Measurements from ENCODE around the gene TTF1. TPM values are rescaled to one million over a fixed set of nuclear protein-coding genes. Genes with fewer than 3 reads are reported as not detected.
A peak's percentile ranks its signal among the peaks of the same experiment; 100 is the strongest.

Gene TTF1
- total RNA-seq, 1 donor from 2014 or later: 12.1 TPM

DNA sequence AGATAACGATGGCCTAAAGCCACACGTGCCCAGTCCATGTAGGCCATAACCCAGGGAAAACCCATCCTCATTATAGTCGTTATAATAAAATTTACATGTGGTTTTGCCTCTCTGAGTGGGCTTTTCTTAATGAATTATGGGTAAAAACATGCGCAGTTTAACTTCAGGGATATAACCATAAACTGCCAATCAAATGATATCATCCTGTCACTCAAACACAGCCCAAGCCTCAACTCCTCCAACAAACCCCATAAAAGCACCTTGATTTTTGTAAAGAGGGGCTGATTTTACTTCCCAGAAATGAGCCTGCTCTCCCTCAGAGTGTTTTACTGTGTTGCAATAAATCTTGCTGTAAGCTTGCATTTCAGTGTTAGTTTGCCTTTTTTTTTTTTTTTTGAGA is 36.0 kb downstream of the TTF1 start:
- H3K36me3 ChIP-seq: peaks cover 7% of the 10 kb centered on the region
- no peak overlapping the region for H3K27ac ChIP-seq
- intact Hi-C loops (cut with DNase I): no loop called here
- no peaks in the 10 kb centered on the region for H3K27me3 ChIP-seq
- no peak overlapping the region for H3K4me3 ChIP-seq
- peaks cover 8% of the 10 kb centered on the region for H3K4me1 ChIP-seq
- TF ChIP-seq, protein P1, sequence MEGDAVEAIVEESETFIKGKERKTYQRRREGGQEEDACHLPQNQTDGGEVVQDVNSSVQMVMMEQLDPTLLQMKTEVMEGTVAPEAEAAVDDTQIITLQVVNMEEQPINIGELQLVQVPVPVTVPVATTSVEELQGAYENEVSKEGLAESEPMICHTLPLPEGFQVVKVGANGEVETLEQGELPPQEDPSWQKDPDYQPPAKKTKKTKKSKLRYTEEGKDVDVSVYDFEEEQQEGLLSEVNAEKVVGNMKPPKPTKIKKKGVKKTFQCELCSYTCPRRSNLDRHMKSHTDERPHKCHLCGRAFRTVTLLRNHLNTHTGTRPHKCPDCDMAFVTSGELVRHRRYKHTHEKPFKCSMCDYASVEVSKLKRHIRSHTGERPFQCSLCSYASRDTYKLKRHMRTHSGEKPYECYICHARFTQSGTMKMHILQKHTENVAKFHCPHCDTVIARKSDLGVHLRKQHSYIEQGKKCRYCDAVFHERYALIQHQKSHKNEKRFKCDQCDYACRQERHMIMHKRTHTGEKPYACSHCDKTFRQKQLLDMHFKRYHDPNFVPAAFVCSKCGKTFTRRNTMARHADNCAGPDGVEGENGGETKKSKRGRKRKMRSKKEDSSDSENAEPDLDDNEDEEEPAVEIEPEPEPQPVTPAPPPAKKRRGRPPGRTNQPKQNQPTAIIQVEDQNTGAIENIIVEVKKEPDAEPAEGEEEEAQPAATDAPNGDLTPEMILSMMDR (IDR thresholded peaks at IDR 0.05): no peak
- no peaks in the 10 kb centered on the region for H3K9me3 ChIP-seq
- ATAC-seq (no peak), DNase-seq (no peak)

DNA sequence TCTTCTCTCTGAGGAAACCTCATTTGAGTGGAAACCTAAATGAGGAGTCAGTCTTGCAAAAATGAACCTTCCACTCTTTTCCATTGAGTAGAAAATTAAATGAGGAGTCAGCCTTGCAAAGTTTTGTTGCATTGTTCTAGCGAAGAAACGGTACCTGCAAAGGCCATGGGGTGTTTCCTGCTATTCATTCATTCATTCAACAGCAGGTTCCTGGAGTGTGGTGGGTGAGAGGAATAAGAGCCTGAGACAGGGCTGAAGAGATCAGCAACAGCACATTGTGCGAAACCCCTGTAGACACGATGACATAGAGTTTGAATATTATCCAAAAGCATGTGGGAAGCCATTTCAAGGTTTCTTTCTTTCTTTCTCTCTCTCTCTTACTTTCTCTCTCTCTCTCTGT is 37.2 kb downstream of the TTF1 start:
- Histone ChIP-seq H3K27me3 (no peaks in the 10 kb centered on the region), H3K36me3 (no peaks in the 10 kb centered on the region), H3K9me3 (no peaks in the 10 kb centered on the region), H3K4me1 (peaks cover 8% of the 10 kb centered on the region), H3K4me3 (no peak overlapping the region), H3K27ac (no peak overlapping the region)
- DNase-seq (no peak), ATAC-seq (no peak)
- intact Hi-C loops (cut with DNase I): no loop called here
- TF ChIP-seq, protein P1 (IDR thresholded peaks at IDR 0.05): no peak

DNA sequence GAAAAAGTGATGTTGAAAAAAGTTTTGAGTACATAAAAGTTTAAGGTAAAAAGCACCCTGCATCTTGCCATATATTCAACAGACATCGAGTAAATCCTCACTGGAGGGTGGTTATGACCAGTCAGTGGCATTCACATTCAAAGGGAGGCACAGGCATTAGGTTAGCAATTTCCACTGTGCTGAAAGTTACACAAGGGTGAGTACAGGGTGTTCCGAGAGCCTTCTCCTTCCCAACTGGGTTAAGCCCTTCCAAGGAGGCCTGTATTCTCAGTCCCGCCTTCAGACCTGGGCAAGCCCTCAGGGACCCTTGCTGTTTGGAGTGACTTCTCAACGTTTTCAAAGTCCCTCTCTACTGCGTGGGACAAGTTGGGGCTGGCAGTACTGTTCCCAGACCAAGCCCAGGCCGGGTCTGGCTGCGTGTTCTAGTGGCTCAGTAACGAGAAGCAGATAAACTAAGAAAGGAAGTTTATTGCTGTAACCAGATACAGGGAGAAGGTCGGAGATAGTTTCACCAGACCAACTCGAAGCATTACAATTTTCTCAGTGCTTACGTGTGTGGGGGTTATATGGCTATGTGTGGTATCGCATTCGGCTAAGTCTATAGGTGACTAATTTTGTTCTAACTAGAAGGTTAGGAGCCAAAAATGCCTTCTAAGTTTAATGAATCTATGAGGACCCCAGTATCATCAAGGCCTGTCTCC is 38.9 kb downstream of the TTF1 start:
- ATAC-seq: peak; percentile 86
- Histone ChIP-seq H3K27ac (peak overlapping the region; percentile 13), H3K9me3 (no peaks in the 10 kb centered on the region)

DNA sequence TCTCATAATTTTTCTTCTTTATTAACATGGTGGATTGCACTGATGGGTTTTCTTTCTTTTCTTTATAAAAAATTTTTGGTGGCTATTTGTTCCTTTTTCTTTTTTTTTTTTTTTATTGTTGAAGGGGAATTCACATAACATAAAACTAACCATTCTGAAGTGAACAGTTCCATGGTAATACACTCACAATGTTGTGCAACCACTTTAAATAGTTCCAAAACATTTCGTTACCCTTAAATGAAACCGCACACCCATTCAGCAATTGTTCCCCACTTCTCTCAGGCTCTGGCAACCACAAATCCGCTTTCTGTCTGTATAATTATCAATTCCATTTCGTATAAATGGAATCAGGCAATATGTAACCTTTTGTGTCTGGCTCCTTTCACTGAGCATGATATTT is 40.2 kb downstream of the TTF1 start:
- Histone ChIP-seq H3K27me3 (no peaks in the 10 kb centered on the region), H3K4me3 (no peak overlapping the region), H3K27ac (no peak overlapping the region), H3K4me1 (no peaks in the 10 kb centered on the region), H3K36me3 (no peaks in the 10 kb centered on the region), H3K9me3 (no peaks in the 10 kb centered on the region)
- DNase-seq (no peak), ATAC-seq (peak; percentile 35)
- intact Hi-C loops (cut with DNase I): no loop called here
- TF ChIP-seq, protein P1 (IDR thresholded peaks at IDR 0.05): no peak

More for the DNA sequence above, 38.9 kb downstream of the TTF1 start:
- Histone ChIP-seq H3K27me3 (no peaks in the 10 kb centered on the region), H3K4me3 (no peak overlapping the region), H3K36me3 (no peaks in the 10 kb centered on the region), H3K4me1 (peaks cover 8% of the 10 kb centered on the region)
- no peak for DNase-seq
- intact Hi-C loops (cut with DNase I): no loop called here
- TF ChIP-seq, protein P1 (IDR thresholded peaks at IDR 0.05): no peak

DNA sequence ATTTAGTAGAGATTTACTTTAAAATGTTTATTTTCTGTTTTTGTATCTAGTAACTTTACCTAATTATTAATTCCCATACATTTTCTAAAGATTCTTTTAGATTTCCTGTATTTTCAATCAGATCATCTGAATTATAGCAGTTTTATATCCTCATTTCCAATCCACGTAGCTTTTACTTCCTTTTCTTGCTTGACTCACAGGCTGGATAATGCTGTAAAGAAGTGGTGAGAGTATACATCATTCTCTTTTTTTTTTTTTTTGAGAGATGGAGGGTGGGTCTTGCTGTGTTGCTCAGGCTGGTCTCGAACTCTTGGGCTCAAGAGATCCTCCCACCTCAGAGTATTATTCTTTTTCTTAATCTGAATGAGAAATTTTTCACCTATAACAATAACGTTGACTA is 40.7 kb downstream of the TTF1 start:
- ATAC-seq (no peak), DNase-seq (no peak)
- no peaks in the 10 kb centered on the region for H3K4me1 ChIP-seq
- H3K36me3 ChIP-seq: no peaks in the 10 kb centered on the region
- no peaks in the 10 kb centered on the region for H3K9me3 ChIP-seq
- no peak overlapping the region for H3K4me3 ChIP-seq
- intact Hi-C loops (cut with DNase I): no loop called here
- TF ChIP-seq, protein P1 (IDR thresholded peaks at IDR 0.05): no peak
- H3K27me3 ChIP-seq: no peaks in the 10 kb centered on the region
- H3K27ac ChIP-seq: no peak overlapping the region

DNA sequence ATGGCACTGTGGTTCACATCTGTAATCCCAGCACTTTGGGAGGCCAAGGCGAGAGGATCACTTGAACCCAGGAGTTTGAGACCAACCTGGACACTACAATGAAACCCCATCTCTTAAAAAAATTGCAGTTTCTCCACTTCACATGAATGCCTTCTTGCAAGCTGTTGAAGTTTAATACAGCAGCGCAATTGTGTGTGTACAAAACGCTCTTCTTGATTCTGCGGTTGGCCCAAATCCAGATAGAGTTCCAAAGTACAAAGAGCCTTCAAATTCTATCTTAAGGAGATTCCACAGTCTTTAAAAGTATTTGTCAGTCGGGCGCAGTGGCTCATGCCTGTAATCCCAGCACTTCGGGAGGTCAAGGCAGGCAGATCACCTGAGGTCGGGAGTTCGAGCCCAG is 42.6 kb downstream of the TTF1 start:
- no peak for ATAC-seq
- Histone ChIP-seq H3K27me3 (no peaks in the 10 kb centered on the region), H3K36me3 (no peaks in the 10 kb centered on the region), H3K4me1 (no peaks in the 10 kb centered on the region), H3K4me3 (no peak overlapping the region), H3K27ac (no peak overlapping the region), H3K9me3 (no peaks in the 10 kb centered on the region)
- intact Hi-C loops (cut with DNase I): no loop called here
- TF ChIP-seq, protein P1 (IDR thresholded peaks at IDR 0.05): no peak
- no peak for DNase-seq
